HEK293T (cell line): ENCODE results near the gene PI4K2A.
A peak's percentile ranks its signal among the peaks of the same experiment; 100 is the strongest.

Experiments
- CTCF ChIA-PET: fragments of 350-600 bp; formaldehyde crosslinking; extraction: SDS; loops from one replicate; lab custom pipeline; 2021; ENCODE audit warnings: antibody characterized with exemption, inconsistent platforms; lab: Yijun Ruan, JAX
- POLR2A ChIA-PET: fragments of 350-600 bp; formaldehyde crosslinking; extraction: SDS; loops from one replicate; lab custom pipeline; 2020; ENCODE audit warnings: antibody characterized with exemption, inconsistent platforms; lab: Yijun Ruan, JAX
- DNase-seq: peaks from one replicate; pipeline ENCODE4 v3.0.0; 2012; ENCODE audit warnings: mixed read lengths; ENCODE audit errors: extremely low spot score
- ARNT ChIP-seq: fragments of 450-650 bp; IDR thresholded peaks from 2 replicates; pipeline ENCODE4 v1.6.1; 2017; ENCODE audit warnings: mild to moderate bottlenecking
- BHLHE40 ChIP-seq: fragments of 450-650 bp; IDR thresholded peaks from 2 replicates; pipeline ENCODE4 v1.6.1; 2016; ENCODE audit warnings: mild to moderate bottlenecking, moderate library complexity, borderline replicate concordance
- CTBP1 ChIP-seq: fragments of 450-650 bp; IDR thresholded peaks from 2 replicates; pipeline ENCODE4 v1.6.1; 2016; ENCODE audit warnings: borderline replicate concordance
- ELF4 ChIP-seq: fragments of 450-650 bp; IDR thresholded peaks from 2 replicates; pipeline ENCODE4 v1.6.1; 2017; ENCODE audit warnings: antibody characterized with exemption
- FOXA1 ChIP-seq: fragments of 450-650 bp; IDR thresholded peaks from 2 replicates; pipeline ENCODE4 v1.6.1; 2016; ENCODE audit warnings: mild to moderate bottlenecking
- FOXK2 ChIP-seq: fragments of 450-650 bp; IDR thresholded peaks from 2 replicates; pipeline ENCODE4 v1.6.1; 2016; ENCODE audit warnings: mild to moderate bottlenecking
- FOXM1 ChIP-seq: fragments of 450-650 bp; IDR thresholded peaks from 2 replicates; pipeline ENCODE4 v1.6.1; 2017; ENCODE audit warnings: mild to moderate bottlenecking, borderline replicate concordance
- HDGF ChIP-seq: fragments of 450-650 bp; IDR thresholded peaks from 2 replicates; pipeline ENCODE4 v1.6.1; 2017; ENCODE audit warnings: antibody characterized with exemption, borderline replicate concordance
- L3MBTL2 ChIP-seq: fragments of 450-650 bp; conservative IDR thresholded peaks from 2 replicates; pipeline ENCODE4 v1.6.1; 2016; ENCODE audit warnings: mild to moderate bottlenecking
- LEF1 ChIP-seq: fragments of 450-650 bp; IDR thresholded peaks from 2 replicates; pipeline ENCODE4 v1.6.1; 2017; ENCODE audit warnings: mild to moderate bottlenecking, borderline replicate concordance
- NFRKB ChIP-seq: fragments of 450-650 bp; IDR thresholded peaks from 2 replicates; pipeline ENCODE4 v1.6.1; 2016; ENCODE audit warnings: mild to moderate bottlenecking, moderate library complexity
- SP1 ChIP-seq: fragments of 450-650 bp; IDR thresholded peaks from 2 replicates; pipeline ENCODE4 v1.6.1; 2017
- SUZ12 ChIP-seq: fragments of 450-650 bp; IDR thresholded peaks from 2 replicates; pipeline ENCODE4 v1.6.1; 2016; ENCODE audit warnings: mild to moderate bottlenecking
- TARDBP ChIP-seq: fragments of 450-650 bp; IDR thresholded peaks from 2 replicates; pipeline ENCODE4 v1.6.1; 2016
- ZNF384 ChIP-seq: fragments of 450-650 bp; IDR thresholded peaks from 2 replicates; pipeline ENCODE4 v1.6.1; 2016
- TF ChIP-seq, protein P1 (sequence below): fragments of 450-650 bp; IDR thresholded peaks from 2 replicates; pipeline ENCODE4 v1.6.1; 2016

Gene PI4K2A

GRCh38 chr10:97627731-97628130 lies 12.7 kb upstream of the PI4K2A start:
- POLR2A ChIA-PET: no interaction called here
- CTCF ChIA-PET: no interaction called here
- no peak for DNase-seq
- TF ChIP-seq L3MBTL2: no peak

DNA sequence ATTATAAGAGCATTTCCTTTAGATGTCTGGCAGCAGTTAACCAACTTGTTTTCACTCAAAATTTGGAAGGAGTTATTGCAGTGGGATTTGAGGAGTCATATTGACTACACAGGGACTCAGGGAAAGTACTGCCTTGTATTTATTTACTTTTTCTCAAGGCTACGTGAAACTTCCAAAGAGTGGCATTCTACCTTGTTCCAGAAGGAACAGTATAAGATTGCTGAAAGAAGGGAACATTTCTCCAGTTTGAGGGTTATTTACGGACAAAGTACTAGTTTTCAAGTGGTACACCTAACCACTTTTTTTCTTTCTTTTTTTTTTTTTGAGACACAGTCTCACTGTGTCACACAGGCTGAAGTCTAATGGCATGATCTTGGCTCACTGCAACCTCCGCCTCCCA lies 12.2 kb upstream of the PI4K2A start:
- TF ChIP-seq FOXA1 (no peak), ELF4 (no peak), CTBP1 (no peak), L3MBTL2 (no peak), BHLHE40 (no peak)
- CTCF ChIA-PET: no interaction called here
- DNase-seq: no peak
- POLR2A ChIA-PET: no interaction called here

- CTCF ChIA-PET: no interaction called here
- TF ChIP-seq L3MBTL2 (no peak), ELF4 (no peak), HDGF (no peak), SUZ12 (no peak), SP1 (no peak), ZNF384 (no peak), FOXA1 (no peak), LEF1 (no peak), FOXM1 (no peak), NFRKB (no peak), FOXK2 (no peak), TARDBP (no peak), BHLHE40 (no peak), CTBP1 (no peak), ARNT (no peak)
- TF ChIP-seq, protein P1, sequence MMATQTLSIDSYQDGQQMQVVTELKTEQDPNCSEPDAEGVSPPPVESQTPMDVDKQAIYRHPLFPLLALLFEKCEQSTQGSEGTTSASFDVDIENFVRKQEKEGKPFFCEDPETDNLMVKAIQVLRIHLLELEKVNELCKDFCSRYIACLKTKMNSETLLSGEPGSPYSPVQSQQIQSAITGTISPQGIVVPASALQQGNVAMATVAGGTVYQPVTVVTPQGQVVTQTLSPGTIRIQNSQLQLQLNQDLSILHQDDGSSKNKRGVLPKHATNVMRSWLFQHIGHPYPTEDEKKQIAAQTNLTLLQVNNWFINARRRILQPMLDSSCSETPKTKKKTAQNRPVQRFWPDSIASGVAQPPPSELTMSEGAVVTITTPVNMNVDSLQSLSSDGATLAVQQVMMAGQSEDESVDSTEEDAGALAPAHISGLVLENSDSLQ: no peak
- POLR2A ChIA-PET: no interaction called here
- DNase-seq: no peak
Measured at GRCh38 chr10:97629289-97629688, 11.2 kb upstream of the PI4K2A start.

DNA sequence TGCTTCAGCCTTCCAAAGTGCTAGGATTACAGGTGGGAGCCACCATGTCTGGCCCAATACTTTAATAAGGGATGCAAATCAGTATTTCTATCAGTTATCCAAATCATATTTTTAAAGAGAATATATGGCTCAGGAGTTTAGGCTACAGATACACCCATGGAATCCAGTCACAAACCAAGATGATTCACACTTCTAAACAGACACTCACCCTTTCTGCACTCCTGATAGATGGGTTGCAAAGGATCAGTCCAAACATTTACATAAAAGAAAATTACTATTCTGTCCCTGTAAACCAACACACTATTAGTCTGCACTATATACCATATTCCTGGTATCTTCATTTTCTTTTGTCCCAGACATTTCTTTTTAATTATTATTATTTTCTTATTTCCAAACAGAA lies 9.4 kb upstream of the PI4K2A start:
- ChIA-PET CTCF (no interaction called here), POLR2A (interaction anchor here (1.5 kb wide), 1 partner anchor 9 kb away, joined by 3 read pairs; the partner anchor contains the start of gene PI4K2A)
- TF ChIP-seq HDGF: no peak
- TF ChIP-seq LEF1: no peak
- TF ChIP-seq CTBP1: no peak
- TF ChIP-seq, protein P1: no peak
- TF ChIP-seq SUZ12: no peak
- TF ChIP-seq SP1: no peak
- TF ChIP-seq L3MBTL2: no peak
- no peak for TF ChIP-seq NFRKB
- no peak for TF ChIP-seq ARNT
- no peak for TF ChIP-seq BHLHE40
- no peak for TF ChIP-seq ZNF384
- no peak for TF ChIP-seq FOXA1
- TF ChIP-seq FOXK2: no peak
- no peak for TF ChIP-seq ELF4
- TF ChIP-seq FOXM1: no peak
- DNase-seq: no peak

DNA sequence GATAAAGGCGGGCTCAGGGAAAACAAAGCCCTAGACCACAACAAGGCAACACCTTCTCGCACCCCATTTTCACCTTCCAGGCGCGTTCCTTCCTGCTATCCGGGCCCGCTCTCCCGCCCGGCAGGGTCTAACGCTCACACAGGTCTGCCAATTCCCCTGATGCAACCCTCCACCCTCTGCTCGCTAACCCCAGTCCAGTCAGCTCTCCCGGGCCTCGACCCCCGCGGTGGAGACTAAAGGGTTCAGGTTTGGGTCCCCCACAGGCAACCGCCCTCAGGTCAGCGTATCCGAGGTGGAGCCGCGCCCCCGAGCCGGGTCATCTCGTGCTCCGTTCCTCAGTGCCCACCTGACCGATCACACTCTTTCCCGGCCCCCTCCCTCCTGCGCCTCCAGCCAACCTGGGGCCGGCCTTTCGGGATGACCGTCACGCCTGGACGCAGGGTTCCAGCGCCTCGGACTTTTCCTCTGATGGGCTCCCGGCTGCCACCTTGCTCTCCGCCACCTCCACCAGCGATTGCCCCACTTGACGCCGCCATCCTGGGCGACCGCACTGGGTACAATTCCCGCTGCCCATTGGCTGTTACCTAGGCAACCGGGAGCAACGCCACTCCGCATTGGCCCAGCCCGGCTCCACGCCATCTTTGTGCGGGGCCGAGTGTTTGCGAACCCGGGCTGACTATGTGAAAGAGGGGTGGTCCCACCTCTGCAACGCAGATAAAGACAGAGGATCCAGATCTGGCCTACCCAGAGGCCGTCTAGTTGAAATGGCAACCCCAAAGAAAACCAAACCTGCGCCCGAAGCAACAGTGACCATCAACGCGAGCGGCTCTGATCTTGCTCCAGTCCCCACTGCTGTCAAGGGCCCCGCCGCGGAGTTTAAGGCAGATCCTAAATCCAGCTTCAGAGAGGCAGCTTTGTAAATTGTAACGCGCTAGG lies 7.3 kb upstream of the PI4K2A start, which contains the start of gene MORN4:
Gene MORN4, minus strand, starts transcription at position 552 of the 936 bp plus-strand sequence. CDS start 13,847 bp downstream, outside the sequence.
- peak; percentile 96 for DNase-seq
- TF ChIP-seq SUZ12 (no peak), HDGF (no peak), L3MBTL2 (peak; percentile 72)
- POLR2A ChIA-PET: no interaction called here
- CTCF ChIA-PET: interaction anchor here (0.5 kb wide), 1 partner anchor 99 kb away, joined by 3 read pairs; no protein-coding TSS in a partner anchor

GRCh38 chr10:97633921-97634320 lies 6.5 kb upstream of the PI4K2A start:
- no peak for DNase-seq
- ChIA-PET POLR2A (no interaction called here), CTCF (interaction anchor here (0.5 kb wide), 1 partner anchor 100 kb away, joined by 3 read pairs; no protein-coding TSS in a partner anchor)
- TF ChIP-seq ELF4 (no peak), L3MBTL2 (no peak), CTBP1 (no peak), BHLHE40 (no peak), FOXA1 (no peak), ZNF384 (no peak), HDGF (no peak), SP1 (no peak), LEF1 (no peak), ARNT (no peak), FOXM1 (no peak), SUZ12 (no peak)
- TF ChIP-seq, protein P1: no peak
